Measurements from ENCODE around the gene LDAH.

- TF ChIP-seq CTCF (conservative IDR thresholded peaks at IDR 0.05) (no peak), ZFX (IDR thresholded peaks at IDR 0.05) (no peak)
Observed at GRCh38 chr2:20855456-20855855, 32.6 kb upstream of the LDAH start.
